Measurements from ENCODE around the gene BTBD9.

- no peak for TF ChIP-seq CTCF (IDR thresholded peaks at IDR 0.05)
- TF ChIP-seq POLR2A (IDR thresholded peaks at IDR 0.05) = no peak
Measured at GRCh38 chr6:38188677-38189335, 450.9 kb downstream of the BTBD9 start.
